Colonic mucosa (tissue), 4 donors: ENCODE data around the gene TRPM3. TPM values are rescaled to one million over a fixed set of nuclear protein-coding genes. Genes with fewer than 3 reads are reported as not detected.

Experiments used
- DNase-seq: peaks from one replicate; pipeline ENCODE4 v3.0.0-alpha.2; 2020
- H3K27ac ChIP-seq: fragments of 200-600 bp; one replicate; pipeline ENCODE4 v1.8.0; 2021
- H3K27me3 ChIP-seq: fragments of 200-600 bp; one replicate; pipeline ENCODE4 v1.8.0; 2021
- H3K36me3 ChIP-seq: fragments of 200-600 bp; one replicate; pipeline ENCODE4 v1.8.0; 2021
- H3K4me1 ChIP-seq: fragments of 200-600 bp; one replicate; pipeline ENCODE4 v1.8.0; 2021; ENCODE audit warnings: mild to moderate bottlenecking
- H3K4me3 ChIP-seq: fragments of 200-600 bp; one replicate; pipeline ENCODE4 v1.8.0; 2021
- H3K9ac ChIP-seq, 2 donors: one replicate each; pipeline ENCODE4 v1.7.0; 2013; ENCODE audit warnings: control low read depth in 2 of 2, low read depth in 2 of 2, low read length in 2 of 2
- H3K9me3 ChIP-seq: fragments of 200-600 bp; one replicate; pipeline ENCODE4 v1.8.0; 2021
- CTCF ChIP-seq: fragments of 200-600 bp; IDR thresholded peaks from one replicate; pipeline ENCODE4 v1.8.0; 2022; ENCODE audit warnings: antibody characterized with exemption, mild to moderate bottlenecking
- intact Hi-C: fragments of 100-400 bp; cut with DNase I; formaldehyde crosslinking; loops from one replicate; pipeline ENCODE4 v1.14.1; 2022
- total RNA-seq, 2 donors: library from RNA; stranded (reverse); fragmentation: NEBNext Ultra II Directional in 1 of 2; extraction: Animal tissue kit (Norgen Biotek cat#: 25700) in 1 of 2; gene quantifications; one replicate each; pipeline ENCODE4 v1.2.1, GENCODE V29; 2021
- donor health status: healthy.
- donor health status: DM: no; HTN: no; CAD: no.
- donor health status: DM: no; HTN: no; CAD: no.

Gene TRPM3
- total RNA-seq, 2 donors from 2014 or later = 0.32 to 0.35 TPM

- no peaks in the 10 kb centered on the region for H3K27me3 ChIP-seq
- TF ChIP-seq CTCF = no peak
- H3K4me1 ChIP-seq = no peaks in the 10 kb centered on the region
- intact Hi-C loops = no loop called here
- no peak overlapping the region for H3K27ac ChIP-seq
- H3K36me3 ChIP-seq = no peaks in the 10 kb centered on the region
- H3K9me3 ChIP-seq = no peaks in the 10 kb centered on the region
- no peak overlapping the region for H3K9ac ChIP-seq
- no peak overlapping the region for H3K4me3 ChIP-seq
- DNase-seq = no peak
Measured at GRCh38 chr9:71036501-71036900, 84.9 kb downstream of the TRPM3 start.

- TF ChIP-seq CTCF = no peak
- H3K27ac ChIP-seq = no peak overlapping the region
- intact Hi-C loops = no loop called here
Measured at GRCh38 chr9:71032779-71033178, 88.6 kb downstream of the TRPM3 start.

GRCh38 chr9:71025728-71026127 is 95.7 kb downstream of the TRPM3 start:
- H3K4me3 ChIP-seq = no peak overlapping the region
- intact Hi-C loops = no loop called here
- H3K36me3 ChIP-seq = no peaks in the 10 kb centered on the region
- no peaks in the 10 kb centered on the region for H3K4me1 ChIP-seq
- no peak for TF ChIP-seq CTCF
- no peak overlapping the region for H3K27ac ChIP-seq
- no peaks in the 10 kb centered on the region for H3K27me3 ChIP-seq
- H3K9ac ChIP-seq = no peak overlapping the region
- DNase-seq = no peak
- H3K9me3 ChIP-seq = no peaks in the 10 kb centered on the region

More at GRCh38 chr9:71032779-71033178, 88.6 kb downstream of the TRPM3 start:
- no peaks in the 10 kb centered on the region for H3K4me1 ChIP-seq
- no peak for DNase-seq
- H3K9me3 ChIP-seq = no peaks in the 10 kb centered on the region
- no peaks in the 10 kb centered on the region for H3K27me3 ChIP-seq
- no peaks in the 10 kb centered on the region for H3K36me3 ChIP-seq
- no peak overlapping the region for H3K9ac ChIP-seq
- H3K4me3 ChIP-seq = no peak overlapping the region

- H3K27me3 ChIP-seq = no peaks in the 10 kb centered on the region
- H3K36me3 ChIP-seq = no peaks in the 10 kb centered on the region
- no peak overlapping the region for H3K9ac ChIP-seq
- H3K4me3 ChIP-seq = no peak overlapping the region
- intact Hi-C loops = no loop called here
- no peak for TF ChIP-seq CTCF
- no peaks in the 10 kb centered on the region for H3K9me3 ChIP-seq
- DNase-seq = no peak
- no peaks in the 10 kb centered on the region for H3K4me1 ChIP-seq
- H3K27ac ChIP-seq = no peak overlapping the region
Measured at GRCh38 chr9:71025201-71025600, 96.2 kb downstream of the TRPM3 start.

GRCh38 chr9:71010258-71010657 is 111.2 kb downstream of the TRPM3 start:
- Histone ChIP-seq H3K4me3 (no peak overlapping the region), H3K27me3 (no peaks in the 10 kb centered on the region), H3K27ac (no peak overlapping the region), H3K9me3 (no peaks in the 10 kb centered on the region), H3K9ac (no peak overlapping the region), H3K4me1 (no peaks in the 10 kb centered on the region), H3K36me3 (no peaks in the 10 kb centered on the region)
- DNase-seq = no peak
- no peak for TF ChIP-seq CTCF
- intact Hi-C loops = no loop called here

GRCh38 chr9:71005456-71005855 is 116.0 kb downstream of the TRPM3 start:
- no peaks in the 10 kb centered on the region for H3K27me3 ChIP-seq
- intact Hi-C loops = no loop called here
- no peak for TF ChIP-seq CTCF

More at GRCh38 chr9:71005456-71005855, 116.0 kb downstream of the TRPM3 start:
- H3K36me3 ChIP-seq = no peaks in the 10 kb centered on the region
- no peak overlapping the region for H3K27ac ChIP-seq
- H3K9me3 ChIP-seq = no peaks in the 10 kb centered on the region
- H3K9ac ChIP-seq = no peak overlapping the region
- no peak overlapping the region for H3K4me3 ChIP-seq
- DNase-seq = no peak
- H3K4me1 ChIP-seq = no peaks in the 10 kb centered on the region
